GM18870 (cell line): Measurements from ENCODE around the gene PRICKLE2.

Source experiments
- ATAC-seq: cut with Tn5 transposase; IDR thresholded peaks from one replicate; pipeline ENCODE4 v1.9.1; 2021; ENCODE audit warnings: moderate library complexity; ENCODE audit not compliant: unreplicated experiment

Gene PRICKLE2

GRCh38 chr3:64222501-64223111 lies 2.7 kb downstream of the PRICKLE2 start:
- no peak for ATAC-seq

GRCh38 chr3:64221571-64222257 lies 3.6 kb downstream of the PRICKLE2 start:
- ATAC-seq = no peak

GRCh38 chr3:64220161-64220914 lies 4.9 kb downstream of the PRICKLE2 start:
- no peak for ATAC-seq

GRCh38 chr3:64218746-64219145 lies 6.5 kb downstream of the PRICKLE2 start:
- no peak for ATAC-seq

- ATAC-seq = no peak
Measured at GRCh38 chr3:64218329-64218728, 6.9 kb downstream of the PRICKLE2 start.

GRCh38 chr3:64216274-64217147 lies 8.8 kb downstream of the PRICKLE2 start:
- no peak for ATAC-seq

- no peak for ATAC-seq
Measured at GRCh38 chr3:64215559-64215958, 9.7 kb downstream of the PRICKLE2 start.

GRCh38 chr3:64215103-64215502 lies 10.2 kb downstream of the PRICKLE2 start:
- no peak for ATAC-seq

- no peak for ATAC-seq
Measured at GRCh38 chr3:64214381-64215018, 10.8 kb downstream of the PRICKLE2 start.

- no peak for ATAC-seq
Measured at GRCh38 chr3:64213962-64214379, 11.3 kb downstream of the PRICKLE2 start.

- ATAC-seq = no peak
Measured at GRCh38 chr3:64213224-64213878, 11.9 kb downstream of the PRICKLE2 start.

GRCh38 chr3:64209866-64210621 lies 15.2 kb downstream of the PRICKLE2 start:
- ATAC-seq = no peak

GRCh38 chr3:64207289-64208080 lies 17.8 kb downstream of the PRICKLE2 start:
- ATAC-seq = no peak

- no peak for ATAC-seq
Measured at GRCh38 chr3:64203969-64204908, 21.0 kb downstream of the PRICKLE2 start.

- ATAC-seq = no peak
Measured at GRCh38 chr3:64203216-64203615, 22.1 kb downstream of the PRICKLE2 start.

- ATAC-seq = no peak
Measured at GRCh38 chr3:64199932-64200331, 25.3 kb downstream of the PRICKLE2 start.

GRCh38 chr3:64196236-64196929 lies 28.9 kb downstream of the PRICKLE2 start:
- no peak for ATAC-seq
